A549 (cell line): ENCODE data around the gene CHKB.

Experiments
- CHD4 ChIP-seq: fragments of 200-600 bp; sonication (generic); IDR thresholded peaks from 2 replicates; pipeline ENCODE4 v1.6.1; 2016; ENCODE audit warnings: antibody characterized with exemption, mild to moderate bottlenecking, borderline replicate concordance
- CTCF ChIP-seq: fragments of >200 bp; sonication (Bioruptor Twin); formaldehyde crosslinking; IDR thresholded peaks from 3 replicates; pipeline ENCODE4 v1.5.1; 2016
- FOSL2 ChIP-seq, 2 experiments: fragments of 450-650 bp in 1 of 2; fragments of >200 bp in 1 of 2; sonication (Bioruptor Twin) in 1 of 2; formaldehyde crosslinking; IDR thresholded peaks; 2 replicates each; pipeline versions ENCODE4 v1.5.0 to v1.6.1; 2016 to 2020; ENCODE audit warnings: mild to moderate bottlenecking in 1 of 2, moderate library complexity in 1 of 2
- MAFK ChIP-seq: fragments of 450-650 bp; IDR thresholded peaks from 2 replicates; pipeline ENCODE4 v1.6.1; 2014; ENCODE audit not compliant: partially characterized antibody
- MAX ChIP-seq: IDR thresholded peaks from 2 replicates; pipeline ENCODE4 v1.6.1; 2012
- POLR2A ChIP-seq: IDR thresholded peaks from 2 replicates; pipeline ENCODE4 v1.6.1; 2012; ENCODE audit warnings: mild to moderate bottlenecking, low read length
- SREBF2 ChIP-seq: fragments of 450-650 bp; IDR thresholded peaks from 2 replicates; pipeline ENCODE4 v1.6.1; 2014; ENCODE audit warnings: mild to moderate bottlenecking, moderate library complexity
- USF2 ChIP-seq: fragments of 450-650 bp; IDR thresholded peaks from 2 replicates; pipeline ENCODE4 v1.6.1; 2014; ENCODE audit warnings: antibody characterized with exemption

- TF ChIP-seq CTCF, result no peak
- no peak for TF ChIP-seq POLR2A
- TF ChIP-seq FOSL2 (IDR thresholded peaks at IDR 0.05), result no peak
- TF ChIP-seq FOSL2 (CRISPR knock-in tag; IDR thresholded peaks at IDR 0.05), result no peak
- TF ChIP-seq MAFK, result no peak
- TF ChIP-seq MAX, result no peak
- no peak for TF ChIP-seq SREBF2
- TF ChIP-seq USF2, result no peak
- TF ChIP-seq CHD4, result no peak
Measured at GRCh38 chr22:50610041-50610451, 27.4 kb upstream of the CHKB start.
